Measurements from ENCODE around the gene ARID1B.
A peak's percentile ranks its signal among the peaks of the same experiment; 100 is the strongest.

ARID1B gene

DNA sequence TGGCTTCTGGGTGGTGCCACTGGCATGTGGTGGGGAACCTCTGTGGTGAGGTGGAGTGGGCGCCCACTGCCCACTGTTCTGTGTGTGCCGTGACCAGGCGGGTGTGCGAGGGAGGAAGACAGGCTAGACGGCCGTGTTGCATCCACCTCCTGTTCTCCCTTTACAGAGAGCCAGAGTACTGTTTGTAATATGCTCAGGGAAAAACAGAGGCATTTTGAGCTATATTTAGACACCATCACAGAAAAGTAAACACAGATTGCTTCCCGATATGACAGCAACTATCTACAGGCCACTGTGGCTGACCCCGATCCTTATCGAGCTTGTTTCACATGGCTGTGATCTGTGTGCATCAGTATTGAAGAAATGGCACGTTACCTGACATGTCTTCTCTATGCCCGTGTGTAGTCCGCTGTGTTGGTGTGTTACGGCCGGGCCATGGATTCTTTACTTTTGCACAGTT lies 45.6 kb downstream of the ARID1B start:
- no peak for DNase-seq
- Histone ChIP-seq H3K4me1 (peaks cover 34% of the 10 kb centered on the region), H3K27me3 (no peaks in the 10 kb centered on the region), H3K36me3 (peaks cover 4% of the 10 kb centered on the region; the same call in 1 of the 2 replicates), H3K9me3 (no peaks in the 10 kb centered on the region), H3K4me3 (ENCODE audit: low read depth, low read length) (no peak overlapping the region)
- TF ChIP-seq, protein P1, sequence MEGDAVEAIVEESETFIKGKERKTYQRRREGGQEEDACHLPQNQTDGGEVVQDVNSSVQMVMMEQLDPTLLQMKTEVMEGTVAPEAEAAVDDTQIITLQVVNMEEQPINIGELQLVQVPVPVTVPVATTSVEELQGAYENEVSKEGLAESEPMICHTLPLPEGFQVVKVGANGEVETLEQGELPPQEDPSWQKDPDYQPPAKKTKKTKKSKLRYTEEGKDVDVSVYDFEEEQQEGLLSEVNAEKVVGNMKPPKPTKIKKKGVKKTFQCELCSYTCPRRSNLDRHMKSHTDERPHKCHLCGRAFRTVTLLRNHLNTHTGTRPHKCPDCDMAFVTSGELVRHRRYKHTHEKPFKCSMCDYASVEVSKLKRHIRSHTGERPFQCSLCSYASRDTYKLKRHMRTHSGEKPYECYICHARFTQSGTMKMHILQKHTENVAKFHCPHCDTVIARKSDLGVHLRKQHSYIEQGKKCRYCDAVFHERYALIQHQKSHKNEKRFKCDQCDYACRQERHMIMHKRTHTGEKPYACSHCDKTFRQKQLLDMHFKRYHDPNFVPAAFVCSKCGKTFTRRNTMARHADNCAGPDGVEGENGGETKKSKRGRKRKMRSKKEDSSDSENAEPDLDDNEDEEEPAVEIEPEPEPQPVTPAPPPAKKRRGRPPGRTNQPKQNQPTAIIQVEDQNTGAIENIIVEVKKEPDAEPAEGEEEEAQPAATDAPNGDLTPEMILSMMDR (IDR thresholded peaks at IDR 0.05; ENCODE audit: low read depth, low read length): no peak

DNA sequence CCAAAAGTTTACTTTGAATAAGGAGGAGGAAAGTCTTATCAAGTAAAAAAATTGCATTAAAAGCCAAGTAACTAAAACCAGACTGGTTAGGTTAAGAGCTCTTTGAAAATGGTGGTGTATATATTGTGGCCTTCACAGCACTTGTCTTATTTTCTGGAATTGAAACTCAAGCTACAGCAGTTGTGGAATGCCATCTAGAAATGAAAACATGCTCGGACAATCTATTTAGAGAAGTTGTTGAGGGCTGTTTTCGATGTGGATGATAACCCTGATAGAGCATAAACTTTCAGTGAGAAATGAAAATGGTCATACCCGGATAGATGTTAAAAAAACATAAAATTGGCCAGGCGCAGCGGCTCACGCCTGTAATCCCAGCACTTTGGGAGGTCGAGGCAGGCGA lies 47.0 kb downstream of the ARID1B start:
- TF ChIP-seq, protein P1 (IDR thresholded peaks at IDR 0.05; ENCODE audit: low read depth, low read length): no peak
- H3K27me3 ChIP-seq: no peaks in the 10 kb centered on the region
- no peaks in the 10 kb centered on the region for H3K9me3 ChIP-seq
- peaks cover 34% of the 10 kb centered on the region for H3K4me1 ChIP-seq
- DNase-seq: no peak
- H3K4me3 ChIP-seq (ENCODE audit: low read depth, low read length): no peak overlapping the region
- H3K36me3 ChIP-seq: peaks cover 4% of the 10 kb centered on the region; the same call in 1 of the 2 replicates

DNA sequence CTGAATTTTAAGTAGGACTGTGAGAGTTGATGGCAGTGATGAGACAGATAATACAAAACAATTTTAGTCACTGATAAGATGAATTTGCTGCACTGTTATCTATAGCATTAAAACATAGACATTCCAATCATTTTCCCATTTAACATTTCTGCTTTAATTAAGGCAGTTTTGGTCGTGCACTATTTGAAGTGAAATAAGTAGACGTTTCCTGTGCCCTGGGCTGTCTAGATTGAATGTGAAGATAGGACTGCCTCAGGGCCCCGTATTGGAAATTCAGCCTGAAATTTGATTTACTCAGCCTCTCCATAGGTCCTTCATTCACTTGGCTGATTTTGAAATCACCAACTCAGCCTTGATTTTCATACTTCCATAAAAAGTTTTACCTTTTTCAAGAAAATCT lies 48.3 kb downstream of the ARID1B start:
- Histone ChIP-seq H3K4me3 (ENCODE audit: low read depth, low read length) (no peak overlapping the region), H3K27me3 (no peaks in the 10 kb centered on the region), H3K36me3 (peaks cover 16% of the 10 kb centered on the region), H3K9me3 (no peaks in the 10 kb centered on the region), H3K4me1 (peaks cover 26% of the 10 kb centered on the region)
- TF ChIP-seq, protein P1 (IDR thresholded peaks at IDR 0.05; ENCODE audit: low read depth, low read length): no peak
- DNase-seq: no peak

DNA sequence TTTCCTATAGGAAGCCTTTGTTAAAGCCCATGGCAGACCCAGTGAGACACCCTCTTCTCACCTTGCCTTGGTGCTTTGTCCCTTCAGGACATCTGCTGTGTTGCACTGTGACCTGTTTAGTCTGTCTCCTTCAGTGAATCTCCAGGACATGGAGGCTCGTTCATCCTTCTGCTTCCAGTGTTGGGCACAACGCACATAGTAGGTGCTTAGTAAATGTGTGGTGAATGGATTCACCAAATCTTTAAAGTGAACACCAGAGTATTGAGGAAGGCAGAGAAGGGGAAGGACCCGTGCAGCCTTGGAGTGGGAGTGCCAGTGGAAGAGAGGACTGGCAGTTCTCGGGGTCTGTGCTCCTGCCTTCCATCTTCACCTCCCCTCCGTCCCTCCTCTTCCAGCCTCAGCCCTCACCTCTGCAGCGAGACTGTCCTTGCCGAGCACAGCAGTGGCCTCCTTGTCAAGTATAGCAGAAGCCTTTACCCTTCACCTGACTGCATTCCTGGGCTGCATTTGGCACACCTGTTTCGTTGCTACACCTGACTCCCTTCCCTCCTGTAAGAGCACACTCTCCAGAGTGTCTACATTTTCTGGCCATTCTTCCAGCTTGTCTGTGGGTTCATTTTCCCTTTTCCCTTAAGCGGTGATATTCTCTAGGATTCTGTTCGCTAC lies 49.2 kb downstream of the ARID1B start:
- no peak for DNase-seq

DNA sequence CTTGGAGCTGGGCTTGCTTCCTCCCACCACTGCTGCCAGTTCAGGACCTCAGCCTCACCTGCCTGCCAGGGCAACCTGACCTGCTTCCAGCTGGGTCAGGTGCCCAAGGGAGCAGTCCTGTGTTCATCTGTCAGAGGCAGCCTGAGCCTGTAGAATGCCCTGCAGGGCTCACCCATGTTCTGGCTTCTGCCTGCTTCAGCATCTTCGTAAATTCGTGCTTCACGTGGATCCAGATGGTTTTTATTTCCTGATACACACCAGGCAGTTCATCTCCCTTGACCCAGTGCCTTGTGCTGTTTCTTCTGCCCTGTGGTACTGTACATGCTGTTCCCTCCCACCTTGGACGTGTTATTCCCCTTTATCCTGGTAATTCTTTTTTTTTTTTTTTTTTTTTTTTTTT lies 50.2 kb downstream of the ARID1B start:
- DNase-seq: peak; percentile 41
- Histone ChIP-seq H3K36me3 (peaks cover 16% of the 10 kb centered on the region), H3K4me3 (ENCODE audit: low read depth, low read length) (no peak overlapping the region), H3K9me3 (no peaks in the 10 kb centered on the region), H3K27me3 (no peaks in the 10 kb centered on the region), H3K4me1 (peaks cover 26% of the 10 kb centered on the region)
- TF ChIP-seq, protein P1 (IDR thresholded peaks at IDR 0.05; ENCODE audit: low read depth, low read length): no peak

More for the DNA sequence above, 49.2 kb downstream of the ARID1B start:
- Histone ChIP-seq H3K36me3 (peaks cover 16% of the 10 kb centered on the region), H3K9me3 (no peaks in the 10 kb centered on the region), H3K27me3 (no peaks in the 10 kb centered on the region), H3K4me1 (peaks cover 26% of the 10 kb centered on the region), H3K4me3 (ENCODE audit: low read depth, low read length) (no peak overlapping the region)
- TF ChIP-seq, protein P1 (IDR thresholded peaks at IDR 0.05; ENCODE audit: low read depth, low read length): no peak

DNA sequence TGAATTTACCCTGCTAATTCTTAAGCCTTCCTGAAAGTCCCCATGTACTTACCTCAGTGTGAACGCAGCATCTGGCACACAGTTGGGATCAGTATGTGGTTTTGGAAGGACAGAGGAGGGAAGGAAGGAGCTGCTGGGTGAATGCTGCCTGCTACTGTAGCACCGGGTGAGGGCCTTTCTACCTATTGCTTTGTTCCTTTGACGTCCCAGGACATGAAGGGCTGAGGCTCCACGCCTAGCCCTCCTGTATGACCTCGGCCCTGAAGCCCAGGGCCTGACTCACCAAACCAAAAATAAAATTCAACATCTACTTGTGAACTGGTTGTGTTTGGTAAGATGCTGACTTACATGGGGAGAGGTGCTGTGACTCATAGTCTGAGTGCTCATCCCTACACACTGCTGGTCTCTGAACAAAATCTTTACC lies 51.1 kb downstream of the ARID1B start:
- Histone ChIP-seq H3K4me1 (peaks cover 25% of the 10 kb centered on the region), H3K27me3 (no peaks in the 10 kb centered on the region), H3K36me3 (peaks cover 16% of the 10 kb centered on the region), H3K4me3 (ENCODE audit: low read depth, low read length) (no peak overlapping the region), H3K9me3 (no peaks in the 10 kb centered on the region)
- DNase-seq: no peak
- TF ChIP-seq, protein P1 (IDR thresholded peaks at IDR 0.05; ENCODE audit: low read depth, low read length): no peak
